Subcutaneous adipose tissue (tissue), 4 donors: ENCODE results near the gene TBC1D5. TPM values are rescaled to one million over a fixed set of nuclear protein-coding genes. Genes with fewer than 3 reads are reported as not detected.

Source experiments
- total RNA-seq, 4 donors: library from RNA; depleted of rRNA; stranded (reverse); fragments of >200 nt; gene quantifications; one replicate each; pipeline ENCODE4 v1.1.0, GENCODE V29; 2016
- TF ChIP-seq, protein P1 (sequence below): fragments of 450-650 bp; IDR thresholded peaks from one replicate; pipeline ENCODE4 v1.5.1; 2016; ENCODE audit warnings: low read depth, mild to moderate bottlenecking, control low read depth, antibody characterized with exemption, moderate library complexity

The TBC1D5 gene
- total RNA-seq, 4 donors from 2014 or later, result 76.3 to 91.1 (median 81.3) TPM

DNA sequence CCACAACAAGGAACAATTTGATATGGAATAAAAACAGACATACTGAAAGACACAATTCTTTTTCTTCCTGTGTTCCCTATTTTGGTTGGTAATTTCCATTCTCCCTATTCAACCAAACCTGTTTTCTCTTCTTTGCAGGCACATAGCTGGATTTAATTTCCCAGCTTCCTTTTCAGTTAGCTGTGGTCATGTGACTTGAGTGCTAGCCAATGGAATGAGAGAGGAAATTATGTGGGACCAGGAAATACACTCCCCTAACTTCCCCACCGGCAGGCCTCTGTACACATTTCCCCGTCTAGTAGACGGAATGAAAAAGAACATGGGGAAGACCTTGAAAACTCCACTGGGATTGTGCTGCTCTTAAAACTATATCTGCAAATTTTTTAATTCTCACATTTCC is 351.6 kb downstream of the TBC1D5 start:
- TF ChIP-seq, protein P1, sequence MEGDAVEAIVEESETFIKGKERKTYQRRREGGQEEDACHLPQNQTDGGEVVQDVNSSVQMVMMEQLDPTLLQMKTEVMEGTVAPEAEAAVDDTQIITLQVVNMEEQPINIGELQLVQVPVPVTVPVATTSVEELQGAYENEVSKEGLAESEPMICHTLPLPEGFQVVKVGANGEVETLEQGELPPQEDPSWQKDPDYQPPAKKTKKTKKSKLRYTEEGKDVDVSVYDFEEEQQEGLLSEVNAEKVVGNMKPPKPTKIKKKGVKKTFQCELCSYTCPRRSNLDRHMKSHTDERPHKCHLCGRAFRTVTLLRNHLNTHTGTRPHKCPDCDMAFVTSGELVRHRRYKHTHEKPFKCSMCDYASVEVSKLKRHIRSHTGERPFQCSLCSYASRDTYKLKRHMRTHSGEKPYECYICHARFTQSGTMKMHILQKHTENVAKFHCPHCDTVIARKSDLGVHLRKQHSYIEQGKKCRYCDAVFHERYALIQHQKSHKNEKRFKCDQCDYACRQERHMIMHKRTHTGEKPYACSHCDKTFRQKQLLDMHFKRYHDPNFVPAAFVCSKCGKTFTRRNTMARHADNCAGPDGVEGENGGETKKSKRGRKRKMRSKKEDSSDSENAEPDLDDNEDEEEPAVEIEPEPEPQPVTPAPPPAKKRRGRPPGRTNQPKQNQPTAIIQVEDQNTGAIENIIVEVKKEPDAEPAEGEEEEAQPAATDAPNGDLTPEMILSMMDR, result no peak

DNA sequence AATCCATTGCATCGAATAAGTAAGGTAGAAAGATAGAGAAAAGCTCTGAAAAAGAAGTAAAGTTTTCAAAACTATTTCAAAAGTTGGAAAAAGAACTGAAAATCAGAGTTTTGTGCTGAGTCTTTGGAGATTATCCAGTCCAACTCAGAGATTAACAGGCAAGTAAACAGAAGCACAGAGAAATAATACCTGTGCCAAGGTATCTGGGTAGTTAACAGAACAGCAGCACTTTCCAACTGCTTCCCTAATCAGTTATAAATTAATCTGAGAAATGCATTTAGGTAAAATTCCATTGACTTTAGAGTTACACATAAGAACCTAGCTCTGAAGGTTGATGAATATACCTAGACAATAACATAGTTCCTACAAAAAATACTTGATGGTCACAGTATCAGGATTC is 355.3 kb downstream of the TBC1D5 start:
- TF ChIP-seq, protein P1, result no peak

DNA sequence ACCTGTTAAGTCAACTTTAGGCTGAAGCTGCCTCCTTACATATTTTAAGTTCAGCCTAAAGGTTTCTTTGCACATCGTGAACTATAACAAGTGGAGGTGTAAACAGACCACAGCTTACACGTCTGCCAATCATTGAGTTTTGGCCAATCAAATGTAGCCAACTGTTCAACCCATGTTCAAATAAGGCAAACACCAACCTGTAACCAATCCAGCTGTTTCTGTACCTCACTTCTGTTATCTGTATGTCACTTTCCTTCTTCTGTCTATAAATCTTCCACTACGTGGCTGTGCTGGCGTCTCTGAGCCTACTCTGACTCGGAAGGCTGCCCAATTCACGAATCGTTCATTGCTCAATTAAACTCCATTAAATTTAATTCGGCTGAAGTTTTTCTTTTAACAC is 356.0 kb downstream of the TBC1D5 start:
- TF ChIP-seq, protein P1, result no peak

DNA sequence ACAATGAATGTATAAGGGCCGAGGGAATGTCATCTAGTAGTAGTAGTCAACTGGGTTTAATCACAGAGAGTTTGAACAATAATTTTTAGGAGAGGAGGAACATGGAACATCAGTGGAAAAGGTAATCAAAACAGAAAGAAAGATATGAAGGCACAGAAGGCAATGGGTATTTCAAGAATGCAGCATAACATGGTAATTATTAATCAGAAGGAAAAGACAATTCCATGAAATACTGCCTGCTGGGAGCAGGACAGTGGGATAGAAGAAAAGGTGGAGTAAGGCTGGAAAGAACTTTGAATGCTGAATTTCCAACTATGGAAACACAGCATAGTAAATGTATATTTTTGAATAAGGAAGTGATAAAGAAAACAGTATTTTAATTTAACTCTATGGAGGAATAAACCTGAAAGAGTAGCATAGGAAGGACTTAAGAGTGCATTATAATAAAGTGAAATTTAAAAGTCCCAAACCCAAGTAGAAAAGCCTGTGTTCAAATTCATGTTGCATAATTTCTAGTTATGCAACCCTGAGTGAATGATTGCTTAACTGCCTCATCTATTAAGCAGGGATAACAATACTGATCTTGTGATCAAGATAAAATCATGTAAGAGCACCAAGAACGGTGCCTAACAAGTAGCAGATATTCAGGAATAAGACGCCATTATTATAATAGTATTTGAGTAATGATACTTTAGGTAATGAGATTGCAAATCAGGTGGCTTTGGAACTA is 357.7 kb downstream of the TBC1D5 start:
- TF ChIP-seq, protein P1, result no peak

DNA sequence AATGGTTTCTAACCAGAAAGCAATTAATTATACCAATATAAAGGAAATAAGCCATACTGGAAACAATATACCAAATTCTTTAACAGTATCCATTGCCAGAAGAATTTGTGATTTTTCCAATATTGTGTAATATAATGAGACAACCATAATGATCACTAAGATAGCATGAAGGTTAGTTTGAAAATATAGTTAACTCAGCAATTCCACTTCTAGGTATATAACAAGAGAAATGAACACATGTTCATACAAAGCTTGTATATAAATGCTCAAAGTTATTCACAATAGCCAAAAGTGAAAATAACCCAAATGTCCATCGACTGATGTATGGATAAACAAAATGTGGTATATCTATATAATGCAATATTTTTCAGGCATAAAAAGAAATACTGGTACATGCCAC is 369.1 kb downstream of the TBC1D5 start:
- TF ChIP-seq, protein P1, result no peak

DNA sequence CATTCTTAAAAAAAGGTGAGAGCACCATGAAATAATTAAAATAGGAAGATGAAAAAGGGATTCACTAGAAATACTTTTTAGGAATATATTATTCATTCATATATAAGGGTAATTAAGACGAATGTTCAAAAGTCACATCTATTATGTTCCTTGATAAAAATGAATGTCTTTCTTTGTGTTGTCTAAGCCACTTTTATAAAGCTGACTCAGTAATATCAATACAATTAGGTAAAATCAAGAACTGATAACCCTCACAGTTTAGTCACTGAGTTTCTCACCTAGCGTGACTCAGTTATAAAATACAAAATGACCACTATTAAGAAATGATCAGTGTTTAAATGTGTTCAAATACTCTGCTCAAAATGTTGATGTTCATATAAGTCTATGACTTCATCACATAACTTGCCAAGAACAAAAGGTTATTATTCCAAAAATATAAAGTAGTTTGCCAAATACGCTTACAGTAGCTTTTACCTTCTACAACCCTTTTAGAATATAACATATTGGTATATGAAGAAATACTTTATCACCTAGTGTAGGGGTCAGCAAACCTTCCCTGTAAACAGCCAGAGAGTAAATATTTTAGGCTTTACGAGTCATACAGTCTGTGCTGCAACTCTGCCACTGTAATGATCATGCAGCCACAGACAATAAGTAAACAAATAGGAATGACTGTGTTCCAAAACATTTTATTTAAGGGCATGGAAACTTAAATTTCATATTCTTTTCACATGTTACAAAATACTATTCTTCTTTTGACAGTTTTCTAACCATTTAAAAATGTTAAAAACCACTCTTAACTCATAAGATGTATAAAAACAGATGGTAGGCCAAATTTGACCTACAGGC is 369.8 kb downstream of the TBC1D5 start:
- TF ChIP-seq, protein P1, result no peak

DNA sequence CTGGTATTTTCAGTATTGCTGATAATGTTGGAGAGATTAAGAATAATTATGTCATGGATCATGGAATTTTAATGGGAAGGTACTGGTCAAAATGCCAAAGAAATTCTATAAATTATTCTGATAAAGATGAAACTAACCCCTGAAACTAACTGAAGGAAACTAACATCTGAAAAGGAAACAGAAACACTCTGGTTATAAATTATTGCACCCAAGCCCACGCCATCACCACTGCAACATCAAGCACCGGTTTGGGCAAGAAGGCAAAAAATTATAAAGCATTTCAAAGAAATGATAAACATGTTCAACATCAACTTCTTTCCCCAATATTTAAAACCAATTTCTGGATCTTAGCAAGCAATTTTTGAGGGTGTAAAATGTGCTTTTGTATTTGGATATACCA is 372.5 kb downstream of the TBC1D5 start:
- TF ChIP-seq, protein P1, result no peak
